Measurements from ENCODE around the gene NPPA.

Gene NPPA

DNA sequence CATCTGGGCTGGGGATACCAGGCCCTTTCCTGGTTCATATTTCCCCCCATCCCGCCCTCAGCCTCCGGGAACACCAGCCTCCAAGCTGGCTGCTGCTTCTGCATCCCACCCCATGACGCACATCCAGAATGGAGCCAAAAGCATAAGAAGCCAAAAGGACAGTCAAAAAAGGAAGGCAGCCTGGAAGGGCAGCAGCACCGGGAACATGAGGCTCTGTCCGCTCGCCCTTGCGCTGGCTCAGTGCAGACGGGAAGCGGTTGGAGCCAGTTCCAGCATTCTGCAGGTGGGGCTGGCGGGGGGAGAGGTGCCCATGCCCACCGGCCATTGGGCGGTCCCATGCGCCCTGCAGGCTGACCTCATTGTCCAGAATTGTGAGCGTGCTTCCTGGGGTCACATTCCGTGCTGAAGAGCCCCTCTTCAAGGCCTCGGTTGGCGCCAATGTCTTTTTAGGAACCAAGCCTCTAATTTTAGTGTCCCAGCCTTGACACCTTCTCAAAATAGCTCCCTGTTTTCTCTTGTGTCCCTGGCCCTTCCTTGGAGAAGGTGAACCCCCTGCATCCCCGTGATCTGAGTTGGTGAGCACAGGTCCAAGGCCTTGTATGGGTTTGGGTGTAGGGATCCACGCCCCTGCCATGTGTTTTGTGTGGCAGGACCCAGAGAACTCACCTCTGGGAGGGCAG, 39.5 kb upstream of the NPPA start:
- TF ChIP-seq, protein P1, sequence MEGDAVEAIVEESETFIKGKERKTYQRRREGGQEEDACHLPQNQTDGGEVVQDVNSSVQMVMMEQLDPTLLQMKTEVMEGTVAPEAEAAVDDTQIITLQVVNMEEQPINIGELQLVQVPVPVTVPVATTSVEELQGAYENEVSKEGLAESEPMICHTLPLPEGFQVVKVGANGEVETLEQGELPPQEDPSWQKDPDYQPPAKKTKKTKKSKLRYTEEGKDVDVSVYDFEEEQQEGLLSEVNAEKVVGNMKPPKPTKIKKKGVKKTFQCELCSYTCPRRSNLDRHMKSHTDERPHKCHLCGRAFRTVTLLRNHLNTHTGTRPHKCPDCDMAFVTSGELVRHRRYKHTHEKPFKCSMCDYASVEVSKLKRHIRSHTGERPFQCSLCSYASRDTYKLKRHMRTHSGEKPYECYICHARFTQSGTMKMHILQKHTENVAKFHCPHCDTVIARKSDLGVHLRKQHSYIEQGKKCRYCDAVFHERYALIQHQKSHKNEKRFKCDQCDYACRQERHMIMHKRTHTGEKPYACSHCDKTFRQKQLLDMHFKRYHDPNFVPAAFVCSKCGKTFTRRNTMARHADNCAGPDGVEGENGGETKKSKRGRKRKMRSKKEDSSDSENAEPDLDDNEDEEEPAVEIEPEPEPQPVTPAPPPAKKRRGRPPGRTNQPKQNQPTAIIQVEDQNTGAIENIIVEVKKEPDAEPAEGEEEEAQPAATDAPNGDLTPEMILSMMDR (IDR thresholded peaks at IDR 0.05; ENCODE audit: extremely low read depth, missing control alignments), result no peak

DNA sequence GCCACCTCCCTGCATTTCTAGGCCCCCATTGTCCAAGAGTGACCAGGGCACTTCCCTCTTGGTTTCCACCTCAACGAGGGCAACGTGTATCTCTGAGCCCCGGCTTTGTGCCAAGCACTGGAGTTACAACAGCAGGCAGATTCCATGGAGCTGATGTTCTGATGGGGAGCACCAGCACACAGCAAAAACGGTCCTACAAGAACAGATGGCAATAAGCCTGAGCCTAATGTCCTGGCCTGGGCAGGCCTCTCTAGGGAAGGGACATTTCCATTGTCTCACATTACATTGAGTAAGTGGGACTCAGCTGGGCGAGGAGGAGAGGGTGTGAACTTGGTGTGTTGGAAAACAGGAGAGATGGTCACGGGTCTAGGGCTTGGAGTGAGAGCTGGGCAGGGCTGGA, 38.3 kb upstream of the NPPA start:
- TF ChIP-seq, protein P1 (IDR thresholded peaks at IDR 0.05; ENCODE audit: extremely low read depth, missing control alignments), result no peak

More for the DNA sequence above, 39.5 kb upstream of the NPPA start:
- DNase-seq (ENCODE audit: low spot score), result no peak

DNA sequence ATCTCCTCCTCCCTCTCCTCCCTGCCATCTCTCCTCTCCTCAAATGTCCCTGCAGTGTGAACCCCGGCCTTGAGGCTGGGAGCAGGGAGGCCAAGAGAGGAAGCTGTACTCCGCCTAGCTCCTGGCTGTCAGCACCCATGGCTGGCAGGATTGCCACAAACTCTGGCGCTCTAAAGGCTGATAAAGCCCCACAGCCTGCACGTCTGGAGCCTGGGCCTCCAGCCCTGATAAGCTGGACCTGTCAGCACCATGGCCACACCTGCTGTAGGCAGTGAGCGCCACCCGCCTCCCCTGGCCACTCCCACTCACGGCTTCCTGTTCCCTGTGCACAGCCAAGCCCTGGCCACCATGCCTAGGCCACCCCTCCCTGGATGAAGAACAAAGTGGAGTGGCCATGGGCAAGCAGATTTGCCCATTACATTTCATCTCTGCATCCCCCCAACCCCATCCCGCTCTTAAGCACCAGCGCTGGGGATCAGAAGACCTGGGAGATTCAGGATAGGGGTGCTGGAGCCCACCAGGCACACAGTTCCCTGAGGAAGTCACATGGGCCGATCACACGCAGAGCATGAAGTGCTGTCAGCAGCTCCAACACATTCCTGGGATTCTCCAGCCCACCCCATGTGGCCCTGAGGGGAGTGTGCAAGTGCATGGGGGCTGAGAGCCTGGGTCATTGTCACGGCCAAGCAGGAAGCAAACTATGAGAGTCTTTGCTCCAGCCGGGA, 35.4 kb upstream of the NPPA start:
- no peak for DNase-seq (ENCODE audit: low spot score)
- TF ChIP-seq, protein P1 (IDR thresholded peaks at IDR 0.05; ENCODE audit: extremely low read depth, missing control alignments), result no peak

More for the DNA sequence above, 38.3 kb upstream of the NPPA start:
- DNase-seq (ENCODE audit: low spot score), result no peak

DNA sequence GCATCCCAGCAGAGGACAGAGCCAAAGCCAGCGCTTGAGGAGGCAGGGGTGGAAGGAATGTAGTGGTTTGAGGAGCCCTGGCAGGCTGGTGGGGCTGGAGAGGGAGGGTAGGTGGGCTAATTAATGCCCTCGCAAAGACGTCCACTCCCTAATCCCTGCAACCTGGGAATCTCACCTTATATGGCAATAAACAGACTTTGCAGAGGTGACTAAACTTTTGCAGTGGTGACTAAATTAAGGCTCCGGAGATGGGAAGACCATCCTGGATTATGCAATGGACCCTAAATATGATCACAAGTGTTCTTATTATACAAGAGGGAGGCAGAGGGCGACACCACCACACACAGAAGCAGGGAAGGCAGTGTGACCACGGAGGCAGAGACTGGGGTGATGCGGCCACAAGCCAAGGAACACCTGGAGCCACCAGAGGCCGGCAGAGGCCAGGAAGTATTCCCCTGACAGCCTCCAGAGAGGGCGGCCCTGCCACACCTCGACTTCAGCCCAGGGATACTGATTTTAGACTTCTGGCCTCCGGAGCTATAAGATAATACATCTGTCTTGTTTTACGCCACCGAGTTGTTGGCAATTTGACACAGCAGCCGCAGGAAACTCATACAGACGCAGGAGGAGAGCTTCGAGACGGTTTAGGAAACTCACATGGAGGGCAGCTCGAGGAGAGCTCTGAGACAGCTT, 34.3 kb upstream of the NPPA start:
- TF ChIP-seq, protein P1 (IDR thresholded peaks at IDR 0.05; ENCODE audit: extremely low read depth, missing control alignments), result no peak
- DNase-seq (ENCODE audit: low spot score), result no peak

DNA sequence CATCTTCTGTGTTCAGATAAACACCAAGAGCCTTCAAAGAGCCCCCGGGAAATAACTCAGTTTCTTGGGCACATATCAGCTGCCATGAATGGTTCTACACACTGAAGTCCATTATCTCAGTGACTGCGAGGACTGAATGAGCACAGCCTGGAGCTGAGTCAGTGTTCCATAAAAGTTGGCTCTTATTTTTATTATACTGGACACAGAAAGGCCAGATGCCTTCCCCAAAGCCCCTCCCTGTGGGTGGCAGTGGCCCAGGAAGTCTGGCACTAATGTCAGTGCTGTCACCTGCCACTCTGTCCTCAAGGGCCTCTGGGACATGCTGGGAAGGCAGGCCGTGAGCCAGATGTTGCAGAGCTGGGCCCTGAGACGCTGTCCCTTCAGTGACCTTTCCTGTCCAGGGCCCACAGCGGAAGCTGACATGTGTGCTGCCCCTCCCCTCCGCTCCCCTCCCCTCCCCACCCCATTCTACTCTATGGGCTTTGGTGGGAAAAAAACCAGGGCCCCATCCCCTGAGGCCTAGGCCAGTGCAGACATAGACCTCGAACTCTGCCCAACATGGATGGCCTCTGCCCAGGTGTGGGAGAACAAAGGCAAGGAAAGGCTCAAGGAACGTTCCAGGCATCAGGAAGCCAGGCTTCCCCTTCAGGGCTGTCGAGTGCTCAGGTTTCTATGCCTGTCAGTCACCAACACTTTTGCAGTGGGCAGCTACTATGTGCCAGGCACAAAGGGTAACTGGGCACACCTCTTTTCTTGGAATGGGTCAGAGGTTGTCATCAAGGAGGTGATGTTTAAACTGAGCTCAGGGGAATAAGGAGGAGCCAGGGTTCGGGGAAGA, 33.5 kb upstream of the NPPA start:
- TF ChIP-seq, protein P1 (IDR thresholded peaks at IDR 0.05; ENCODE audit: extremely low read depth, missing control alignments), result no peak
- no peak for DNase-seq (ENCODE audit: low spot score)

DNA sequence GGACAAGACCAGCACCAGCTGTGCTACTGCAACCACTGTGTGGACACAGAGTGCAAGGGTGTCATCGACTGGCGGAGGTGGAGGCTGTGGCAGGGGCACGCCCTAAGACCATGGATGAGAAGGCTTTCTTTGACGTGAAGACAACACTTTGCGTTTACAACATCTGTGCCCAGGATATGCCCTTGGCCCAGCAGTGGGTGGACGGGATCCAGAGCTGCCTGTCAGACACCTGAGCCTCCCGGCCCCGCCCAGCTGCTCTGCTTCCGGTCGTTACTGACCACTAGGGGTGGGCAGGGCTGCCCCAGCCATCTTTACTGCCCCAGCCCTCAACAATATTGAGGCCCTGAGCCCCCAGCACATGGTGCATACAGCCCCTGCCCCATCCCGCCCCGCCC, 32.6 kb upstream of the NPPA start:
- DNase-seq (ENCODE audit: low spot score), result no peak
- TF ChIP-seq, protein P1 (IDR thresholded peaks at IDR 0.05; ENCODE audit: extremely low read depth, missing control alignments), result no peak
